Testis (tissue), 5 donors: ENCODE data around the gene IRF3. TPM values are rescaled to one million over a fixed set of nuclear protein-coding genes. Genes with fewer than 3 reads are reported as not detected.

Experiments
- DNase-seq: peaks from one replicate; pipeline ENCODE4 v3.0.0-alpha.2; 2019
- H3K27ac ChIP-seq, 2 donors: fragments of 200-600 bp; sonication (generic); one replicate each; pipeline ENCODE4 v1.5.1; 2019
- H3K27me3 ChIP-seq: fragments of 200-600 bp; sonication (generic); one replicate; pipeline ENCODE4 v1.5.1; 2019
- H3K36me3 ChIP-seq: fragments of 200-600 bp; sonication (generic); one replicate; pipeline ENCODE4 v1.5.1; 2017; ENCODE audit warnings: low read depth; ENCODE audit errors: missing control alignments
- H3K4me1 ChIP-seq: fragments of 200-600 bp; sonication (generic); one replicate; pipeline ENCODE4 v1.5.1; 2019
- H3K4me3 ChIP-seq, 2 donors: fragments of 200-600 bp; sonication (generic); one replicate each; pipeline ENCODE4 v1.5.1; 2017 to 2019
- H3K9me3 ChIP-seq: fragments of 200-600 bp; sonication (generic); one replicate; pipeline ENCODE4 v1.5.1; 2017
- CTCF ChIP-seq, 3 experiments: fragments of 450-650 bp in 2 of 3; fragments of 200-600 bp in 1 of 3; sonication (generic) in 1 of 3; IDR thresholded peaks; one replicate each; pipeline ENCODE4 v1.5.1; 2016 to 2019; ENCODE audit warnings: antibody characterized with exemption in 3 of 3, mild to moderate bottlenecking in 2 of 3, moderate library complexity in 1 of 3
- POLR2A ChIP-seq: fragments of 450-650 bp; IDR thresholded peaks from one replicate; pipeline ENCODE4 v1.6.1; 2017; ENCODE audit warnings: antibody characterized with exemption, mild to moderate bottlenecking, moderate library complexity
- WGBS, 2 donors: methylation state at CpG; one replicate each; pipeline ENCODE4 v1.1.5; 2018; 5-methylcytosine and 5-hydroxymethylcytosine counted together
- intact Hi-C: fragments of 100-400 bp; cut with DNase I; formaldehyde crosslinking; loops from one replicate; pipeline ENCODE4 v1.15.1; 2023; ENCODE audit warnings: low total_unique reads
- long read RNA-seq, 2 donors: transcript quantifications; one replicate each; lab custom pipeline, GENCODE V29; 2026
- polyA plus RNA-seq: library from polyadenylated mRNA; stranded (reverse); fragments of 350-450 nt; fragmentation: Illumina TruSeq; extraction: RNeasy Lipid Tissue Mini Kit (QIAGEN cat#74804); gene quantifications from one replicate; pipeline ENCODE4 v1.2.3, GENCODE V29; 2014; ENCODE audit warnings: low read depth, low replicate concordance; ENCODE audit not compliant: insufficient read depth
- total RNA-seq, 2 donors: library from RNA; depleted of rRNA; stranded (reverse); fragments of >200 nt; gene quantifications; one replicate each; pipeline ENCODE4 v1.2.3, GENCODE V29; 2016

IRF3 gene
- 10 to 100 TPM; 50.1 to 51.6 TPM for total RNA-seq
- 34.9 TPM for polyA plus RNA-seq
- long read RNA-seq, donor 1, partial matches to known transcripts: 17 of 43 reads
- long read RNA-seq, donor 1, other reads (novel, unspliced or antisense): 16 of 43 reads
- long read RNA-seq, donor 2, partial matches to known transcripts: 0 of 4 reads
- long read RNA-seq, donor 2, other reads (novel, unspliced or antisense): 0 of 4 reads

GRCh38 chr19:49665351-49666119 is at the start of gene IRF3, which contains the start of gene BCL2L12:
Gene IRF3, minus strand, starts transcription at chr19:49665857. Its CDS starts 1,019 bp downstream, at chr19:49664838.
Gene BCL2L12, plus strand, starts transcription at chr19:49665933. Its CDS starts 760 bp downstream, at chr19:49666693.
- WGBS, 2 donors: 1% methylated on average over 50 of the region's 50 CpGs
- H3K27ac ChIP-seq: peak within 1 kb of the TSS; percentile 83 to 85
- peak; percentile 97 for DNase-seq
- intact Hi-C loops: no loop called here
- TF ChIP-seq CTCF (IDR thresholded peaks at IDR 0.05): no peak
- TF ChIP-seq POLR2A: peak; percentile 31
- H3K9me3 ChIP-seq: no peaks in the 10 kb centered on the region
- peaks cover 10% of the 10 kb centered on the region for H3K4me1 ChIP-seq
- no peaks in the 10 kb centered on the region for H3K27me3 ChIP-seq
- peak within 1 kb of the TSS; percentile 61 to 78 for H3K4me3 ChIP-seq
- no peaks in the 10 kb centered on the region for H3K36me3 ChIP-seq

GRCh38 chr19:49713236-49713845 is 47.7 kb upstream of the IRF3 start:
- no peaks in the 10 kb centered on the region for H3K9me3 ChIP-seq
- H3K27me3 ChIP-seq: no peaks in the 10 kb centered on the region
- intact Hi-C loops: no loop called here
- H3K27ac ChIP-seq: no peak overlapping the region
- TF ChIP-seq CTCF (IDR thresholded peaks at IDR 0.05): no peak
- TF ChIP-seq POLR2A: no peak
- no peak overlapping the region for H3K4me3 ChIP-seq
- H3K4me1 ChIP-seq: no peaks in the 10 kb centered on the region
- WGBS, 2 donors: 64 to 65% methylated on average over 5 to 8 of the region's 8 CpGs
- H3K36me3 ChIP-seq: no peaks in the 10 kb centered on the region
- no peak for DNase-seq

- Histone ChIP-seq H3K36me3 (no peaks in the 10 kb centered on the region), H3K9me3 (no peaks in the 10 kb centered on the region), H3K4me3 (peak overlapping the region; percentile 6 to 27), H3K4me1 (no peaks in the 10 kb centered on the region), H3K27ac (no peak overlapping the region), H3K27me3 (no peaks in the 10 kb centered on the region)
- TF ChIP-seq CTCF (IDR thresholded peaks at IDR 0.05): no peak
- no peak for TF ChIP-seq POLR2A
- peak; percentile 78 for DNase-seq
- 41 to 62% methylated on average over 20 of the region's 20 CpGs for WGBS, 2 donors
- intact Hi-C loops: no loop called here
These were observed 46.8 kb upstream of the IRF3 start for GRCh38 chr19:49712397-49712859.

GRCh38 chr19:49710372-49710951 is 44.8 kb upstream of the IRF3 start:
- 84 to 92% methylated on average over 20 of the region's 20 CpGs for WGBS, 2 donors
- no peak for DNase-seq

More at GRCh38 chr19:49710372-49710951, 44.8 kb upstream of the IRF3 start:
- Histone ChIP-seq H3K36me3 (no peaks in the 10 kb centered on the region), H3K27ac (no peak overlapping the region), H3K27me3 (no peaks in the 10 kb centered on the region), H3K9me3 (no peaks in the 10 kb centered on the region), H3K4me1 (no peaks in the 10 kb centered on the region), H3K4me3 (no peak overlapping the region)
- no peak for TF ChIP-seq CTCF (IDR thresholded peaks at IDR 0.05)
- no peak for TF ChIP-seq POLR2A
- intact Hi-C loops: no loop called here
